RWPE1 (cell line): ENCODE data around the gene AP5B1.

ENCODE experiments used
- CTCF ChIA-PET: fragments of 350-600 bp; sonication (Branson Sonifier 250); formaldehyde crosslinking; extraction: SDS; loops from one replicate; lab custom pipeline; 2021; lab: Yijun Ruan, JAX
- POLR2A ChIA-PET: fragments of 400-600 bp; formaldehyde crosslinking; extraction: SDS; loops from one replicate; lab custom pipeline; 2020; ENCODE audit warnings: antibody characterized with exemption; ENCODE audit not compliant: low non-redundant PET; lab: Yijun Ruan, JAX
- DNase-seq: peaks from one replicate; pipeline ENCODE4 v3.0.0; 2012; ENCODE audit warnings: low spot score
- H3K27ac ChIP-seq: fragments of 450-650 bp; 2 replicates; pipeline ENCODE4 v1.5.1; 2017
- TF ChIP-seq, protein P1 (sequence below): fragments of 450-650 bp; conservative IDR thresholded peaks from 2 replicates; pipeline ENCODE4 v1.5.1; 2017; ENCODE audit warnings: low read depth, mild to moderate bottlenecking

Gene AP5B1

GRCh38 chr11:65817835-65818680 lies 37.3 kb upstream of the AP5B1 start:
- POLR2A ChIA-PET: interaction anchor here (0.5 kb wide), 1 partner anchor 117 kb away, joined by 5 read pairs; no protein-coding TSS in a partner anchor
- TF ChIP-seq, protein P1, sequence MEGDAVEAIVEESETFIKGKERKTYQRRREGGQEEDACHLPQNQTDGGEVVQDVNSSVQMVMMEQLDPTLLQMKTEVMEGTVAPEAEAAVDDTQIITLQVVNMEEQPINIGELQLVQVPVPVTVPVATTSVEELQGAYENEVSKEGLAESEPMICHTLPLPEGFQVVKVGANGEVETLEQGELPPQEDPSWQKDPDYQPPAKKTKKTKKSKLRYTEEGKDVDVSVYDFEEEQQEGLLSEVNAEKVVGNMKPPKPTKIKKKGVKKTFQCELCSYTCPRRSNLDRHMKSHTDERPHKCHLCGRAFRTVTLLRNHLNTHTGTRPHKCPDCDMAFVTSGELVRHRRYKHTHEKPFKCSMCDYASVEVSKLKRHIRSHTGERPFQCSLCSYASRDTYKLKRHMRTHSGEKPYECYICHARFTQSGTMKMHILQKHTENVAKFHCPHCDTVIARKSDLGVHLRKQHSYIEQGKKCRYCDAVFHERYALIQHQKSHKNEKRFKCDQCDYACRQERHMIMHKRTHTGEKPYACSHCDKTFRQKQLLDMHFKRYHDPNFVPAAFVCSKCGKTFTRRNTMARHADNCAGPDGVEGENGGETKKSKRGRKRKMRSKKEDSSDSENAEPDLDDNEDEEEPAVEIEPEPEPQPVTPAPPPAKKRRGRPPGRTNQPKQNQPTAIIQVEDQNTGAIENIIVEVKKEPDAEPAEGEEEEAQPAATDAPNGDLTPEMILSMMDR: peak; percentile 99
- peak overlapping the region; percentile 81 for H3K27ac ChIP-seq
- peak; percentile 86 for DNase-seq
- CTCF ChIA-PET: interaction anchor here (0.5 to 3.9 kb wide), 16 partner anchors 11 to 180 kb away, joined by 3 to 37 read pairs (median 4); partner anchors contain the start of genes AP5B1, CCDC85B, KAT5 and RNASEH2C

DNA sequence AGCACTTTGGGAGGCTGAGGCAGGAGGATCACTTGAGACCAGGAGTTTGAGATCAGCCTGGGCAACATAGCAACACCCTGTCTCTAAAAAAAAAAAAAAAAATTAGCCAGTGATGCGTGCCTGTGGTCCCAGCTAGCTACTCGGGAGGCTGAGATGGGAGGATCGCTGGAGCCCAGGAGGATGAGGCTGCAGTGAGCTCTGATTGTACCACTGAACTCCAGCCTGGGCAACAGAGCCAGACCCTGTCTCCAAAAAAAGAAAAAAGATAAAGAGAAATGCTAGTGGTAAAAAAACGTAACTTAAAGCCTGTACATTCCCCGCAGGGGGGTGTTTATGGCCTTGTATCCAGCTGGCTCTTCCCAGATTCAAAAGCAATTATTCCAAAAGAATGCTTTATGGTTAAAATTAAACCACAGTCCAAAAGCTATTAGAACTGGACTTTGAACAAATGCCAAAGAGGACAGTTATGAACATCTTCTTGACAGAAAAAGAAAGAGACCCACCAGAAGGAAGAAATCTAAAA lies 36.6 kb upstream of the AP5B1 start:
- TF ChIP-seq, protein P1: no peak
- no peak for DNase-seq
- CTCF ChIA-PET: interaction anchor here (0.5 to 3.9 kb wide), 12 partner anchors 10 to 205 kb away, joined by 3 to 37 read pairs (median 4); partner anchors contain the start of genes AP5B1, CCDC85B, KAT5 and RNASEH2C
- POLR2A ChIA-PET: interaction anchor here (0.5 kb wide), 1 partner anchor 117 kb away, joined by 5 read pairs; no protein-coding TSS in a partner anchor
- peak overlapping the region; percentile 81 for H3K27ac ChIP-seq

DNA sequence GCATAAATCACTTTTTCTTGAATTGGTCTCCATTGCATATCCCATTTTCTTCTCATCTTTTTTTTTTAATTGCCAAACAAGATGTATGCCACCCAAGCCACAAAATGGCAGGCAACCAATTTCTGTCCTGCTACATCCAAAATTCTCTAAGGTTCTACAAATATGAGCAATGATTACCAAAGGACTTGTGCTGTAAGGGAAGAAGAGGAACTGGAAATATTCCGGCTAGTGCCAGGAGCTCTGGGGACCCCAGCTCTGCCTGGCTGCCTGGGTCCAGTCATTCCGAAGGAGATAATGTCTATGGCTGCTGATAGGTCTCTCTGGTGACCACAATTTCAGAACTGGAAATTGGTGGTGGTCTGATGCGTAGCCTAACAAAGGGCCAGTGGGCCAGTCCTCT lies 35.9 kb upstream of the AP5B1 start:
- CTCF ChIA-PET: interaction anchor here (0.7 to 3.9 kb wide), 4 partner anchors 28 to 206 kb away, joined by 3 to 37 read pairs (median 6); partner anchors contain the start of genes AP5B1 and RNASEH2C
- DNase-seq: no peak
- TF ChIP-seq, protein P1: no peak
- no peak overlapping the region for H3K27ac ChIP-seq
- POLR2A ChIA-PET: interaction anchor here (0.6 kb wide), 1 partner anchor 375 kb away, joined by 3 read pairs; no protein-coding TSS in a partner anchor

GRCh38 chr11:65814986-65815565 lies 34.3 kb upstream of the AP5B1 start:
- POLR2A ChIA-PET: interaction anchor here (1.1 kb wide), 1 partner anchor 28 kb away, joined by 4 read pairs; the partner anchor contains the start of gene OVOL1
- no peak for DNase-seq
- H3K27ac ChIP-seq: no peak overlapping the region
- CTCF ChIA-PET: no interaction called here
- TF ChIP-seq, protein P1: no peak

- no peak for DNase-seq
These were observed 33.6 kb upstream of the AP5B1 start for GRCh38 chr11:65814131-65814985.

More at GRCh38 chr11:65814131-65814985, 33.6 kb upstream of the AP5B1 start:
- ChIA-PET POLR2A (interaction anchor here (0.8 to 1.1 kb wide), 2 partner anchors 28 to 69 kb away, joined by 3 to 4 read pairs; partner anchors contain the start of gene OVOL1), CTCF (no interaction called here)
- TF ChIP-seq, protein P1: no peak
- H3K27ac ChIP-seq: no peak overlapping the region
